ENCODE data around the gene LRBA.
"Not testable (repeated sequence)": the region's sequence is repeated elsewhere in the genome, so short reads cannot be mapped to it uniquely, and the experiment has no call there.

LRBA gene

GRCh38 chr4:150569998-150570535 is 445.0 kb downstream of the LRBA start:
- DNase-seq (ENCODE audit: low read depth in 2 of 2), result no peak

- no peak for DNase-seq (ENCODE audit: low read depth in 2 of 2)
Measured at GRCh38 chr4:150569384-150569987, 445.6 kb downstream of the LRBA start.

GRCh38 chr4:150567070-150567469 is 448.0 kb downstream of the LRBA start:
- DNase-seq (ENCODE audit: low read depth in 2 of 2), result no peak

GRCh38 chr4:150564967-150565366 is 450.1 kb downstream of the LRBA start:
- not testable (repeated sequence) for DNase-seq (ENCODE audit: low read depth in 2 of 2)

GRCh38 chr4:150562751-150563150 is 452.3 kb downstream of the LRBA start:
- DNase-seq (ENCODE audit: low read depth in 2 of 2), result no peak

GRCh38 chr4:150562250-150562649 is 452.8 kb downstream of the LRBA start:
- DNase-seq (ENCODE audit: low read depth in 2 of 2), result no peak

GRCh38 chr4:150561143-150561737 is 453.8 kb downstream of the LRBA start:
- no peak for DNase-seq (ENCODE audit: low read depth in 2 of 2)

- not testable (repeated sequence) for DNase-seq (ENCODE audit: low read depth in 2 of 2)
Measured at GRCh38 chr4:150557811-150558210, 457.3 kb downstream of the LRBA start.

- DNase-seq (ENCODE audit: low read depth in 2 of 2), result no peak
Measured at GRCh38 chr4:150547154-150547838, 467.8 kb downstream of the LRBA start.

- DNase-seq (ENCODE audit: low read depth in 2 of 2), result no peak
Measured at GRCh38 chr4:150546286-150546685, 468.8 kb downstream of the LRBA start.

- no peak for DNase-seq (ENCODE audit: low read depth in 2 of 2)
Measured at GRCh38 chr4:150543042-150543441, 472.0 kb downstream of the LRBA start.

GRCh38 chr4:150541681-150542080 is 473.4 kb downstream of the LRBA start:
- DNase-seq (ENCODE audit: low read depth in 2 of 2), result no peak

- no peak for DNase-seq (ENCODE audit: low read depth in 2 of 2)
Measured at GRCh38 chr4:150540959-150541360, 474.1 kb downstream of the LRBA start.

- DNase-seq (ENCODE audit: low read depth in 2 of 2), result no peak
Measured at GRCh38 chr4:150540536-150540935, 474.5 kb downstream of the LRBA start.

GRCh38 chr4:150537911-150538310 is 477.2 kb downstream of the LRBA start:
- DNase-seq (ENCODE audit: low read depth in 2 of 2), result not testable (repeated sequence)

GRCh38 chr4:150534818-150535217 is 480.3 kb downstream of the LRBA start:
- no peak for DNase-seq (ENCODE audit: low read depth in 2 of 2)

GRCh38 chr4:150533673-150534072 is 481.4 kb downstream of the LRBA start:
- no peak for DNase-seq (ENCODE audit: low read depth in 2 of 2)

GRCh38 chr4:150525321-150525868 is 489.7 kb downstream of the LRBA start:
- no peak for DNase-seq (ENCODE audit: low read depth in 2 of 2)

GRCh38 chr4:150518559-150518958 is 496.5 kb downstream of the LRBA start:
- no peak for DNase-seq (ENCODE audit: low read depth in 2 of 2)

GRCh38 chr4:150515135-150515534 is 499.9 kb downstream of the LRBA start:
- no peak for DNase-seq (ENCODE audit: low read depth in 2 of 2)

- no peak for DNase-seq (ENCODE audit: low read depth in 2 of 2)
Measured at GRCh38 chr4:150514709-150515108, 500.4 kb downstream of the LRBA start.

- DNase-seq (ENCODE audit: low read depth in 2 of 2), result no peak
Measured at GRCh38 chr4:150510176-150510865, 504.8 kb downstream of the LRBA start.

All from stimulated activated CD8-positive, alpha-beta memory T cell treated with anti-CD3 and anti-CD28 coated beads, Interleukin-7, amount 100 ng/mL, for 4 hours (primary cell).